NAMALWA (cell line): Measurements from ENCODE around the gene VSX1.

Experiments
- DNase-seq: peaks from one replicate; pipeline ENCODE4 v3.0.0-alpha.2; 2015; ENCODE audit warnings: low spot score

Gene VSX1

GRCh38 chr20:25087186-25087929 is 5.4 kb upstream of the VSX1 start:
- no peak for DNase-seq

- no peak for DNase-seq
Observed at GRCh38 chr20:25085756-25086495, 4.0 kb upstream of the VSX1 start.

- no peak for DNase-seq
Observed at GRCh38 chr20:25084626-25085187, 2.8 kb upstream of the VSX1 start.

- DNase-seq: peak; percentile 48
Observed at GRCh38 chr20:25083773-25084625, 2.1 kb upstream of the VSX1 start.

GRCh38 chr20:25083141-25083772 is 1.3 kb upstream of the VSX1 start:
- no peak for DNase-seq

- DNase-seq: no peak
Observed at GRCh38 chr20:25082498-25082873, 545 bp upstream of the VSX1 start.

- DNase-seq: no peak
Observed at GRCh38 chr20:25081065-25081729, 744 bp downstream of the VSX1 start.

- DNase-seq: no peak
Observed at GRCh38 chr20:25079171-25079570, 2.8 kb downstream of the VSX1 start.

GRCh38 chr20:25078662-25079061 is 3.3 kb downstream of the VSX1 start:
- DNase-seq: no peak

GRCh38 chr20:25077610-25078169 is 4.3 kb downstream of the VSX1 start:
- DNase-seq: no peak

- peak; percentile 66 for DNase-seq
Observed at GRCh38 chr20:25076731-25077609, 5.0 kb downstream of the VSX1 start.

- DNase-seq: no peak
Observed at GRCh38 chr20:25076201-25076600, 5.7 kb downstream of the VSX1 start.

GRCh38 chr20:25073544-25073943 is 8.4 kb downstream of the VSX1 start:
- DNase-seq: no peak

- DNase-seq: no peak
Observed at GRCh38 chr20:25072226-25072811, 9.6 kb downstream of the VSX1 start.

GRCh38 chr20:25071734-25072133 is 10.2 kb downstream of the VSX1 start:
- DNase-seq: no peak

- DNase-seq: no peak
Observed at GRCh38 chr20:25070821-25071473, 11.0 kb downstream of the VSX1 start.

GRCh38 chr20:25067102-25067987 is 14.6 kb downstream of the VSX1 start:
- no peak for DNase-seq

GRCh38 chr20:25066386-25066785 is 15.6 kb downstream of the VSX1 start:
- no peak for DNase-seq
